ENCODE data around the gene FAM228A.

The FAM228A gene

DNA sequence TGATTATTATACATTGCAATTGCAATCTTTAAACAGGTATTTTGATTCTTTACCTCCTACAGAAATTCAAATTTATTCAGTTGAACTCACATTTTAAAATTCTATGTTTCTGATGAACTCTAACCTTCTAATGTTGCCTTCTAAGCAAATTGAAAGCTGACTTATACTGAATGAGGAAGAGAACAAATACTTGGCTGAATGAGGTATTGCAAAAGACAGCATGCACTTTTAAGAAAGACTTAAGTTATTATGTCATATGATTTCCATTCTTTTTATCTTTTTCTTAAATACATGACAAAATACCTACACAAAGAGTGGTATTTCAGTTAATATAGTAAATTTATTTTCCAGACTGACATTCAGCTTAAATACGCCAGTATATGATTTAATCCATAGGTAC lies 64.7 kb downstream of the FAM228A start:
- Histone ChIP-seq H3K36me3 (ENCODE audit: control insufficient read depth in 2 of 2, insufficient read depth in 1 of 2, low read length in 2 of 2) (peaks cover 0 to 3% of the 10 kb centered on the region in 2 experiments; a peak in 1 of 3 replicates), H3K27ac (ENCODE audit: extremely low read depth, low read depth, low read length) (no peak overlapping the region), H3K4me3 (ENCODE audit: low read depth, low read length) (no peak overlapping the region), H3K4me1 (ENCODE audit: control insufficient read depth, insufficient read depth, low read length) (peaks cover 4% of the 10 kb centered on the region), H3K9me3 (ENCODE audit: control insufficient read depth, insufficient read depth, low read depth, low read length) (no peaks in the 10 kb centered on the region)
- CTCF ChIA-PET = no interaction called here
- TF ChIP-seq TSHZ1 (tag by site-specific recombination; IDR thresholded peaks at IDR 0.05; ENCODE audit: borderline replicate concordance) = no peak
- TF ChIP-seq, protein P1, sequence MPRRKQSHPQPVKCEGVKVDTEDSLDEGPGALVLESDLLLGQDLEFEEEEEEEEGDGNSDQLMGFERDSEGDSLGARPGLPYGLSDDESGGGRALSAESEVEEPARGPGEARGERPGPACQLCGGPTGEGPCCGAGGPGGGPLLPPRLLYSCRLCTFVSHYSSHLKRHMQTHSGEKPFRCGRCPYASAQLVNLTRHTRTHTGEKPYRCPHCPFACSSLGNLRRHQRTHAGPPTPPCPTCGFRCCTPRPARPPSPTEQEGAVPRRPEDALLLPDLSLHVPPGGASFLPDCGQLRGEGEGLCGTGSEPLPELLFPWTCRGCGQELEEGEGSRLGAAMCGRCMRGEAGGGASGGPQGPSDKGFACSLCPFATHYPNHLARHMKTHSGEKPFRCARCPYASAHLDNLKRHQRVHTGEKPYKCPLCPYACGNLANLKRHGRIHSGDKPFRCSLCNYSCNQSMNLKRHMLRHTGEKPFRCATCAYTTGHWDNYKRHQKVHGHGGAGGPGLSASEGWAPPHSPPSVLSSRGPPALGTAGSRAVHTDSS (tag by site-specific recombination; IDR thresholded peaks at IDR 0.05) = no peak
- POLR2A ChIA-PET = no interaction called here

All from HEK293 (cell line).